ENCODE results near the gene TKTL1. TPM values are rescaled to one million over a fixed set of nuclear protein-coding genes. Genes with fewer than 3 reads are reported as not detected.
"Not testable (repeated sequence)": the region's sequence is repeated elsewhere in the genome, so short reads cannot be mapped to it uniquely, and the experiment has no call there.

TKTL1 gene
- total and polyA plus RNA-seq, 11 donors: 2.0 to 13.4 (median 7.7) TPM

GRCh38 chrX:154300816-154301215 is 5.2 kb downstream of the TKTL1 start:
- H3K36me3 ChIP-seq: no peaks in the 10 kb centered on the region
- no peaks in the 10 kb centered on the region for H3K9me3 ChIP-seq
- H3K27ac ChIP-seq: no peak overlapping the region
- ATAC-seq (no peak), DNase-seq (peak in 1 of 5 donors; percentile 19)
- H3K4me1 ChIP-seq: no peaks in the 10 kb centered on the region
- WGBS, 4 donors: 87 to 92% (median 89%) methylated on average over 8 of the region's 8 CpGs
- no peak overlapping the region for H3K4me3 ChIP-seq
- intact Hi-C loops (cut with DNase I): no loop called here
- TF ChIP-seq CTCF (IDR thresholded peaks at IDR 0.05) (no peak), POLR2A (IDR thresholded peaks at IDR 0.05) (no peak)
- H3K27me3 ChIP-seq: no peaks in the 10 kb centered on the region

- ATAC-seq; H3K36me3 ChIP-seq; H3K4me3 ChIP-seq; H3K27me3 ChIP-seq; H3K9me3 ChIP-seq; intact Hi-C loops (cut with DNase I); H3K27ac ChIP-seq; H3K4me1 ChIP-seq: not testable (repeated sequence)
- WGBS, 4 donors: 84 to 90% (median 89%) methylated on average over 7 of the region's 7 CpGs
- peak in 1 of 5 donors; percentile 6 for DNase-seq
Measured at GRCh38 chrX:154302998-154303397, 7.4 kb downstream of the TKTL1 start.

GRCh38 chrX:154303476-154303875 is 7.9 kb downstream of the TKTL1 start:
- TF ChIP-seq CTCF (IDR thresholded peaks at IDR 0.05) (no peak), POLR2A (IDR thresholded peaks at IDR 0.05) (no peak)
- Histone ChIP-seq H3K4me3 (no peak overlapping the region), H3K27me3 (peaks cover 0 to 4% (median 0%) of the 10 kb centered on the region in 9 donors), H3K36me3 (no peaks in the 10 kb centered on the region), H3K27ac (no peak overlapping the region), H3K4me1 (peaks cover 0 to 2% (median 0%) of the 10 kb centered on the region in 12 donors), H3K9me3 (no peaks in the 10 kb centered on the region)
- ATAC-seq (no peak), DNase-seq (peak in 1 of 5 donors; percentile 2)
- intact Hi-C loops (cut with DNase I): no loop called here
- WGBS, 4 donors: 72 to 86% (median 78%) methylated on average over 8 of the region's 8 CpGs

GRCh38 chrX:154304846-154305245 is 9.3 kb downstream of the TKTL1 start:
- TF ChIP-seq CTCF (IDR thresholded peaks at IDR 0.05): no peak
- ATAC-seq (no peak), DNase-seq (peak in 1 of 5 donors; percentile 7)
- H3K27me3 ChIP-seq: peaks cover 0 to 4% (median 0%) of the 10 kb centered on the region in 9 donors
- H3K36me3 ChIP-seq: no peaks in the 10 kb centered on the region
- no peak overlapping the region for H3K27ac ChIP-seq
- 88 to 91% (median 89%) methylated on average over 10 of the region's 10 CpGs for WGBS, 4 donors
- intact Hi-C loops (cut with DNase I): no loop called here
- H3K9me3 ChIP-seq: no peaks in the 10 kb centered on the region
- no peak overlapping the region for H3K4me3 ChIP-seq
- H3K4me1 ChIP-seq: peaks cover 0 to 5% (median 0%) of the 10 kb centered on the region in 12 donors

GRCh38 chrX:154305541-154306205 is 10.1 kb downstream of the TKTL1 start:
- Histone ChIP-seq H3K4me1 (peaks cover 0 to 5% (median 0%) of the 10 kb centered on the region in 12 donors), H3K9me3 (no peaks in the 10 kb centered on the region), H3K36me3 (no peaks in the 10 kb centered on the region), H3K4me3 (no peak overlapping the region), H3K27ac (no peak overlapping the region), H3K27me3 (peaks cover 0 to 8% (median 0%) of the 10 kb centered on the region in 9 donors)
- DNase-seq: peak in 1 of 5 donors; percentile 13
- intact Hi-C loops (cut with DNase I): no loop called here
- TF ChIP-seq POLR2A (IDR thresholded peaks at IDR 0.05) (no peak), CTCF (IDR thresholded peaks at IDR 0.05) (no peak)
- ATAC-seq: no peak
- WGBS, 4 donors: 71 to 90% (median 78%) methylated on average over 11 of the region's 11 CpGs

All from heart left ventricle (tissue), 16 donors.